Peyer's patch (tissue), 4 donors: ENCODE data around the gene SNRNP200. TPM values are rescaled to one million over a fixed set of nuclear protein-coding genes. Genes with fewer than 3 reads are reported as not detected.

Source experiments
- DNase-seq, 3 donors: peaks; one replicate each; pipeline ENCODE4 v3.0.0-alpha.2; 2017 to 2019
- H3K27ac ChIP-seq, 4 donors: fragments of 200-600 bp; sonication (generic); one replicate each; pipeline ENCODE4 v1.5.1; 2016 to 2019
- H3K27me3 ChIP-seq, 2 donors: fragments of 200-600 bp; sonication (generic); one replicate each; pipeline ENCODE4 v1.5.1; 2019
- H3K36me3 ChIP-seq, 3 donors: fragments of 200-600 bp; sonication (generic); one replicate each; pipeline ENCODE4 v1.5.1; 2016 to 2019
- H3K4me1 ChIP-seq, 4 donors: fragments of 200-600 bp; sonication (generic); one replicate each; pipeline ENCODE4 v1.5.1; 2016 to 2019
- H3K4me3 ChIP-seq, 4 donors: fragments of 200-600 bp; sonication (generic); 1 replicate in 3 of 4; 2 replicates in 1 of 4; pipeline ENCODE4 v1.5.1; 2016 to 2019; ENCODE audit warnings: mild to moderate bottlenecking in 1 of 4
- H3K9me3 ChIP-seq, 4 donors: fragments of 200-600 bp; sonication (generic); one replicate each; pipeline ENCODE4 v1.5.1; 2016 to 2019; ENCODE audit warnings: mild to moderate bottlenecking in 1 of 4
- POLR2A ChIP-seq, 2 donors: fragments of 450-650 bp; IDR thresholded peaks; one replicate each; pipeline ENCODE4 v1.5.1; 2017; ENCODE audit warnings: antibody characterized with exemption in 2 of 2, mild to moderate bottlenecking in 2 of 2, moderate library complexity in 2 of 2
- total RNA-seq, 4 donors: library from RNA; depleted of rRNA; stranded (reverse); fragments of >200 nt; gene quantifications; one replicate each; pipeline ENCODE4 v1.1.0, GENCODE V29; 2016
- TF ChIP-seq, protein P1 (sequence below), 6 experiments: fragments of 450-650 bp in 4 of 6; fragments of 200-600 bp in 2 of 6; sonication (generic) in 1 of 6; IDR thresholded peaks; one replicate each; pipeline ENCODE4 v1.5.1; 2017 to 2019; ENCODE audit warnings: antibody characterized with exemption in 6 of 6, mild to moderate bottlenecking in 3 of 6, moderate library complexity in 1 of 6

The SNRNP200 gene
- total RNA-seq, 4 donors from 2014 or later, result 96.7 to 189 (median 119) TPM

DNA sequence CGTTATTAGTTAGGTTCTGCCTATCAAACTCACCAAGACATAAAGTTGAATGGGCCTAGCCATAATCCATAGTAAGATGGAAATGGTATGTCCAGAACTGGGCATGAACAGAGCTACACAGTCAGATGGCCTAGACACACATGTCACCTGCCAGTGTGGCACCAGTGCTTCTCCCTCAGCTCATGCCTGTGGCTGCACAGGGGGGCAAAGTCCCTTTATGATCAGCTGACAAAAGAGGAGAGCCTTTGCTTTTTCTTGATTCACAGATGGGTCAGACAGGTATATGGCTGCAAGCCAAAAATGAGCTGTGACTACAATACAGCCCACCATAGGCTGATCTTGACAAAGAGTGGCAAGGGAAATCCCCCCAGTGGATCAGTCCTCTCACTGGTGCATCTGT is 68.5 kb downstream of the SNRNP200 start:
- H3K4me3 ChIP-seq, result no peak overlapping the region
- peaks cover 0 to 8% (median 3%) of the 10 kb centered on the region in 4 donors for H3K4me1 ChIP-seq
- H3K27ac ChIP-seq, result no peak overlapping the region
- peak in 1 of 3 donors; percentile 58 for DNase-seq
- TF ChIP-seq POLR2A (IDR thresholded peaks at IDR 0.05), result no peak
- TF ChIP-seq, protein P1, sequence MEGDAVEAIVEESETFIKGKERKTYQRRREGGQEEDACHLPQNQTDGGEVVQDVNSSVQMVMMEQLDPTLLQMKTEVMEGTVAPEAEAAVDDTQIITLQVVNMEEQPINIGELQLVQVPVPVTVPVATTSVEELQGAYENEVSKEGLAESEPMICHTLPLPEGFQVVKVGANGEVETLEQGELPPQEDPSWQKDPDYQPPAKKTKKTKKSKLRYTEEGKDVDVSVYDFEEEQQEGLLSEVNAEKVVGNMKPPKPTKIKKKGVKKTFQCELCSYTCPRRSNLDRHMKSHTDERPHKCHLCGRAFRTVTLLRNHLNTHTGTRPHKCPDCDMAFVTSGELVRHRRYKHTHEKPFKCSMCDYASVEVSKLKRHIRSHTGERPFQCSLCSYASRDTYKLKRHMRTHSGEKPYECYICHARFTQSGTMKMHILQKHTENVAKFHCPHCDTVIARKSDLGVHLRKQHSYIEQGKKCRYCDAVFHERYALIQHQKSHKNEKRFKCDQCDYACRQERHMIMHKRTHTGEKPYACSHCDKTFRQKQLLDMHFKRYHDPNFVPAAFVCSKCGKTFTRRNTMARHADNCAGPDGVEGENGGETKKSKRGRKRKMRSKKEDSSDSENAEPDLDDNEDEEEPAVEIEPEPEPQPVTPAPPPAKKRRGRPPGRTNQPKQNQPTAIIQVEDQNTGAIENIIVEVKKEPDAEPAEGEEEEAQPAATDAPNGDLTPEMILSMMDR (IDR thresholded peaks at IDR 0.05), result no peak
- no peaks in the 10 kb centered on the region for H3K36me3 ChIP-seq
- H3K9me3 ChIP-seq, result no peaks in the 10 kb centered on the region
- H3K27me3 ChIP-seq, result no peaks in the 10 kb centered on the region

DNA sequence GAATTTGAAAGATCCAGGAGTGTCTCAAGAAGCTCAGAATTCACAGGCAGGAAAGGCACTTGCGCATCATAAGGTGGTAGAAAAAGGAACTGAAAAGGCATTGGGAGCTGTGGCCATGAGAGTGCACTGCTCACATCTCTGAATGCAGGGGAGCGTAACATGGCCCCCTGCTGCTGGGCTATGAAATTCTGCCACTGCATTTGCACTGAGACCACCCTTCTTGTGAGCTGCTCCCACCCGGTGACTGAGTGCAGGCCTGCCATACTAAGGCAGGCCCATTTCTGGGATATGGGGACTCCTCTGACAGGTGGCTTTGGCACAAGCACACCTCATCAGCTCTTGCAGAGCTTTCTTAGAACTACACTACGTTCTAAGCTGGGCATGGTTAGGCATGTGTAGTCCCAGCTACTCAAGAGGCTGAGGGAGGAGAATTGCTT is 71.4 kb downstream of the SNRNP200 start:
- H3K4me3 ChIP-seq, result no peak overlapping the region
- peak in 1 of 3 donors; percentile 51 for DNase-seq
- TF ChIP-seq POLR2A (IDR thresholded peaks at IDR 0.05), result no peak
- TF ChIP-seq, protein P1 (IDR thresholded peaks at IDR 0.05), result peak in 3 of 6 experiments; percentile 8 to 23 (median 11)
- H3K4me1 ChIP-seq, result no peaks in the 10 kb centered on the region
- no peaks in the 10 kb centered on the region for H3K9me3 ChIP-seq
- H3K27ac ChIP-seq, result no peak overlapping the region
- no peaks in the 10 kb centered on the region for H3K36me3 ChIP-seq
- H3K27me3 ChIP-seq, result no peaks in the 10 kb centered on the region

DNA sequence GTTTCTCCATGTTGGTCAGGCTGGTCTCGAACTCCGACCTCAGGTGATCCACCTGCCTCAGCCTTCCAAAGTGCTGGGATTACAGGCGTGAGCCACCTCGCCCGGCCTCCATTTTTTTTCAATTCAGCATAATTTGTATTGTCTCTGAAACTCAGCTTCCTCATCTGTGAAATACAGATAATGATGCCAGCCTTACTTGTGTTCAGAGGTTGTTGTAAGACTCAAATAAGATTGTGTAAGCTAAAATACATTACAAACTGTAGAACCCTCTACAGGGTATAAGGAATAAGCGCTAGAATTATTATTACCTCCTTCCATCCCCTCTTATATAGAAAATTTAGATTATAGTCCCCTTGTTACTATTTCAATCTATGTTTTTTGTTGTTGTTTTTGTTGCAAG is 71.9 kb downstream of the SNRNP200 start:
- Histone ChIP-seq H3K36me3 (no peaks in the 10 kb centered on the region), H3K9me3 (no peaks in the 10 kb centered on the region), H3K4me1 (no peaks in the 10 kb centered on the region), H3K27ac (no peak overlapping the region), H3K27me3 (no peaks in the 10 kb centered on the region), H3K4me3 (no peak overlapping the region)
- no peak for DNase-seq
- TF ChIP-seq POLR2A (IDR thresholded peaks at IDR 0.05), result no peak
- TF ChIP-seq, protein P1 (IDR thresholded peaks at IDR 0.05), result no peak

DNA sequence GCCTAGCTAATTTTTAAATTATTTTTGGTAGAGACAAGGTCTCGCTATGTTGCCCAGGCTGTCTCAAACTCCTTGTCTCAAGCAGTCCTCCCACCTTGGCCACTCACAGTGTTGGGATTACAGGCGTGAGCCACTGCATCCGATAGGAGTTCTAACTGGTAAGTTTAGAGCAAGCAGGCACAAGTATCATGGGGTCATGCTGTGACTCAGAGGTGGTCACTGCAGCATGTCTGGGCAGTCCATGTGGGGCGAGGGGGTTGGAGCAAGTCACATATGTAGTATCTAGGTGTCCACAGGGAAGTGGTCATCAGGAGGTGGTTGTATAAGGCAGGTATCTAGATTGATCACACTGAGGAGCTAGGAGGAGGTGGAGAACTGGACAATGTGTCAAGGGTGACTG is 74.0 kb downstream of the SNRNP200 start:
- Histone ChIP-seq H3K9me3 (no peaks in the 10 kb centered on the region), H3K36me3 (no peaks in the 10 kb centered on the region), H3K4me3 (no peak overlapping the region), H3K4me1 (no peaks in the 10 kb centered on the region), H3K27ac (no peak overlapping the region), H3K27me3 (no peaks in the 10 kb centered on the region)
- no peak for DNase-seq
- no peak for TF ChIP-seq POLR2A (IDR thresholded peaks at IDR 0.05)
- TF ChIP-seq, protein P1 (IDR thresholded peaks at IDR 0.05), result no peak

DNA sequence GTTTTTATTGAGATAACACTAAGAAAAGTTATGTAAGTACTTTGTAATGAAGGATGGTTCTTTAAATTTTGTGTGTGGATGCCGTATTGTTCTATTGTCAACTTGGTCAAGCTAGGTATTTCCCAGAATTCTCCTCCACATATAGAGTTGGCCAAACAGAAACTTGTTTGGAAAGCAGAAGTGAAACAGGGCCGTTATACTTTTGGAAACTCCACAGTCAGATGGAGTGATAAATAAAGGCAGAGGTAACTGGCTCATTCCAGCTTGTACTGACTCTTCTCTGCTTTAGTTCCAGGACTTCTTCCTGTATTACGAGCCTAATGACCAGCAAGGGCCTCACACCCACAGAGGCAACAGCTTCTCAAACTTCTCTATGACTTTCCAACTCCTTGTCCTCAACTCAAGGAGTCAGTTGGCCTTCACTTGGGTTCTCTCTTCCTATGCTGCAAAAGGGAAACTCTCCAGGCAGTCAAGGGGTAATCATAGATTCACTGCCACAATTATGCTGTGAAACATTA is 80.3 kb downstream of the SNRNP200 start:
- DNase-seq, result no peak
- H3K9me3 ChIP-seq, result no peaks in the 10 kb centered on the region
- peak overlapping the region in 1 of 4 donors; percentile 35 for H3K27ac ChIP-seq
- no peak overlapping the region for H3K4me3 ChIP-seq
- no peaks in the 10 kb centered on the region for H3K27me3 ChIP-seq
- H3K36me3 ChIP-seq, result no peaks in the 10 kb centered on the region
- H3K4me1 ChIP-seq, result no peaks in the 10 kb centered on the region
- no peak for TF ChIP-seq POLR2A (IDR thresholded peaks at IDR 0.05)
- TF ChIP-seq, protein P1 (IDR thresholded peaks at IDR 0.05), result no peak

Other genes with a start within 250 kb of the SNRNP200 start
- gene ADRA2B, start 189.0 kb downstream of the SNRNP200 start, total RNA-seq, result under 1 TPM in 3 of 4 donors, not detected in 1; 0.28 to 0.67 (median 0.53) TPM
- gene ASTL, start 167.0 kb downstream of the SNRNP200 start, total RNA-seq, result not detected
- gene DUSP2, start 160.1 kb downstream of the SNRNP200 start, total RNA-seq, result 10 to 100 TPM in 1 of 4 donors, 1 to 10 TPM in 3; 2.7 to 28.1 (median 5.6) TPM
- 100 to 1,000 TPM in 3 of 4 donors, 10 to 100 TPM in 1; 78.4 to 120 (median 112) TPM for gene STARD7, start 96.7 kb downstream of the SNRNP200 start, total RNA-seq
- 10 to 100 TPM; 25.6 to 81.4 (median 67.1) TPM for gene TMEM127, start 39.5 kb downstream of the SNRNP200 start, total RNA-seq
- gene CIAO1, start 39.3 kb downstream of the SNRNP200 start, total RNA-seq, result 100 to 1,000 TPM; 131 to 189 (median 154) TPM
- 1 to 10 TPM in 2 of 4 donors, not detected in 2; 1.1 to 1.3 TPM for gene ITPRIPL1, start 19.8 kb upstream of the SNRNP200 start, total RNA-seq
- 10 to 100 TPM in 1 of 4 donors, 1 to 10 TPM in 3; 1.1 to 17.3 (median 2.2) TPM for gene NCAPH, start 30.2 kb upstream of the SNRNP200 start, total RNA-seq
- 10 to 100 TPM in 2 of 4 donors, 1 to 10 TPM in 1, not detected in 1; 1.7 to 23.6 (median 20.2) TPM for gene NEURL3, start 199.8 kb upstream of the SNRNP200 start, total RNA-seq
- gene ARID5A, start 231.2 kb upstream of the SNRNP200 start, total RNA-seq, result 10 to 100 TPM in 3 of 4 donors, 1 to 10 TPM in 1; 3.9 to 44.6 (median 16.9) TPM